Ishikawa (cell line): ENCODE measurements around the gene HNF1B.

Experiments
- CEBPB ChIP-seq: IDR thresholded peaks from 2 replicates; pipeline ENCODE4 v1.6.1; 2012
- EGR1 ChIP-seq: IDR thresholded peaks from 2 replicates; pipeline ENCODE4 v1.6.1; 2012
- EP300 ChIP-seq: IDR thresholded peaks from 2 replicates; pipeline ENCODE4 v1.6.1; 2012; ENCODE audit warnings: borderline replicate concordance
- FOXM1 ChIP-seq: IDR thresholded peaks from 2 replicates; pipeline ENCODE4 v1.6.1; 2012; ENCODE audit warnings: low read depth, borderline replicate concordance
- MAX ChIP-seq: IDR thresholded peaks from 2 replicates; pipeline ENCODE4 v1.6.1; 2012
- NFIC ChIP-seq: IDR thresholded peaks from 2 replicates; pipeline ENCODE4 v1.6.1; 2012
- RAD21 ChIP-seq: IDR thresholded peaks from 2 replicates; pipeline ENCODE4 v1.6.1; 2012; ENCODE audit warnings: low read depth
- REST ChIP-seq: IDR thresholded peaks from 2 replicates; pipeline ENCODE4 v1.6.1; 2012; ENCODE audit warnings: low read depth, mild to moderate bottlenecking
- TAF1 ChIP-seq: IDR thresholded peaks from 2 replicates; pipeline ENCODE4 v1.6.1; 2012; ENCODE audit warnings: low read depth, mild to moderate bottlenecking
- TCF12 ChIP-seq: IDR thresholded peaks from 2 replicates; pipeline ENCODE4 v1.6.1; 2012; ENCODE audit warnings: low read depth
- YY1 ChIP-seq: IDR thresholded peaks from 2 replicates; pipeline ENCODE4 v1.6.1; 2012; ENCODE audit warnings: low read depth
- ZBTB7A ChIP-seq: IDR thresholded peaks from 2 replicates; pipeline ENCODE4 v1.6.1; 2012; ENCODE audit warnings: low read depth

GRCh38 chr17:37682007-37682406 is 62.9 kb downstream of the HNF1B start:
- TF ChIP-seq MAX (no peak), TCF12 (no peak), YY1 (no peak), EP300 (no peak), ZBTB7A (no peak), RAD21 (no peak), TAF1 (no peak), CEBPB (no peak), REST (no peak), FOXM1 (no peak), EGR1 (no peak), NFIC (no peak)
